A549 (cell line): Measurements from ENCODE around the gene LIMS1.
"Not testable (repeated sequence)": the region's sequence is repeated elsewhere in the genome, so short reads cannot be mapped to it uniquely, and the experiment has no call there.

Experiments used
- CEBPB ChIP-seq, 2 experiments: fragments of >200 bp in 1 of 2; sonication (Bioruptor Twin) in 1 of 2; formaldehyde crosslinking in 1 of 2; IDR thresholded peaks; 2 replicates each; pipeline ENCODE4 v1.6.1; 2012 to 2016
- CHD2 ChIP-seq: fragments of 150-350 bp; IDR thresholded peaks from 2 replicates; pipeline ENCODE4 v1.6.1; 2014; ENCODE audit warnings: low read length; ENCODE audit not compliant: partially characterized antibody
- EP300 ChIP-seq, 2 experiments: fragments of >200 bp; sonication (Bioruptor Twin); formaldehyde crosslinking; IDR thresholded peaks; 2 replicates in 1 of 2; 3 replicates in 1 of 2; pipeline ENCODE4 v1.6.1; 2016 to 2017
- FOSB ChIP-seq: fragments of 250-450 bp; sonication (Bioruptor Pico); IDR thresholded peaks from 2 replicates; pipeline ENCODE4 v1.5.0; 2020; ENCODE audit warnings: mild to moderate bottlenecking, moderate library complexity
- HDAC2 ChIP-seq: fragments of 200-600 bp; sonication (generic); IDR thresholded peaks from 2 replicates; pipeline ENCODE4 v1.6.1; 2016
- JUN ChIP-seq, 2 experiments: fragments of >200 bp; sonication (Bioruptor Twin); formaldehyde crosslinking; IDR thresholded peaks; 2 replicates in 1 of 2; 3 replicates in 1 of 2; pipeline ENCODE4 v1.6.1; 2016 to 2017
- NPAS2 ChIP-seq: fragments of 250-450 bp; sonication (Bioruptor Pico); IDR thresholded peaks from 2 replicates; pipeline ENCODE4 v1.8.0; 2022; ENCODE audit warnings: mild to moderate bottlenecking, moderate library complexity, borderline replicate concordance
- POLR2A ChIP-seq: IDR thresholded peaks from 2 replicates; pipeline ENCODE4 v1.6.1; 2012; ENCODE audit warnings: mild to moderate bottlenecking, low read length
- POLR2AphosphoS2 ChIP-seq: conservative IDR thresholded peaks from 2 replicates; pipeline ENCODE4 v1.6.1; 2012; ENCODE audit warnings: low read length, improper control_type of control experiment, inconsistent platforms
- RNF2 ChIP-seq: fragments of 200-600 bp; sonication (generic); IDR thresholded peaks from 2 replicates; pipeline ENCODE4 v1.6.1; 2016; ENCODE audit warnings: low read depth, mild to moderate bottlenecking, antibody characterized with exemption, moderate library complexity, borderline replicate concordance
- TFCP2L1 ChIP-seq: fragments of 250-450 bp; sonication (Bioruptor Pico); IDR thresholded peaks from 2 replicates; pipeline ENCODE4 v1.5.0; 2021; ENCODE audit warnings: mild to moderate bottlenecking
- USF2 ChIP-seq: fragments of 450-650 bp; IDR thresholded peaks from 2 replicates; pipeline ENCODE4 v1.6.1; 2014; ENCODE audit warnings: antibody characterized with exemption
- TF ChIP-seq, protein P1 (sequence below): fragments of >200 bp; sonication (Bioruptor Twin); formaldehyde crosslinking; IDR thresholded peaks from 3 replicates; pipeline ENCODE4 v1.5.1; 2016
- TF ChIP-seq, protein P2 (sequence below): fragments of 150-350 bp; IDR thresholded peaks from 2 replicates; pipeline ENCODE4 v1.6.1; 2014; ENCODE audit warnings: low read depth, mild to moderate bottlenecking, low read length

- TF ChIP-seq CEBPB (IDR thresholded peaks at IDR 0.05); CHD2; POLR2A; NPAS2 (CRISPR knock-in tag); USF2; EP300 (IDR thresholded peaks at IDR 0.05); FOSB (CRISPR knock-in tag); RNF2; HDAC2; TFCP2L1 (CRISPR knock-in tag); POLR2AphosphoS2; JUN (IDR thresholded peaks at IDR 0.05): not testable (repeated sequence)
- TF ChIP-seq, protein P1, sequence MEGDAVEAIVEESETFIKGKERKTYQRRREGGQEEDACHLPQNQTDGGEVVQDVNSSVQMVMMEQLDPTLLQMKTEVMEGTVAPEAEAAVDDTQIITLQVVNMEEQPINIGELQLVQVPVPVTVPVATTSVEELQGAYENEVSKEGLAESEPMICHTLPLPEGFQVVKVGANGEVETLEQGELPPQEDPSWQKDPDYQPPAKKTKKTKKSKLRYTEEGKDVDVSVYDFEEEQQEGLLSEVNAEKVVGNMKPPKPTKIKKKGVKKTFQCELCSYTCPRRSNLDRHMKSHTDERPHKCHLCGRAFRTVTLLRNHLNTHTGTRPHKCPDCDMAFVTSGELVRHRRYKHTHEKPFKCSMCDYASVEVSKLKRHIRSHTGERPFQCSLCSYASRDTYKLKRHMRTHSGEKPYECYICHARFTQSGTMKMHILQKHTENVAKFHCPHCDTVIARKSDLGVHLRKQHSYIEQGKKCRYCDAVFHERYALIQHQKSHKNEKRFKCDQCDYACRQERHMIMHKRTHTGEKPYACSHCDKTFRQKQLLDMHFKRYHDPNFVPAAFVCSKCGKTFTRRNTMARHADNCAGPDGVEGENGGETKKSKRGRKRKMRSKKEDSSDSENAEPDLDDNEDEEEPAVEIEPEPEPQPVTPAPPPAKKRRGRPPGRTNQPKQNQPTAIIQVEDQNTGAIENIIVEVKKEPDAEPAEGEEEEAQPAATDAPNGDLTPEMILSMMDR: not testable (repeated sequence)
- TF ChIP-seq, protein P2, sequence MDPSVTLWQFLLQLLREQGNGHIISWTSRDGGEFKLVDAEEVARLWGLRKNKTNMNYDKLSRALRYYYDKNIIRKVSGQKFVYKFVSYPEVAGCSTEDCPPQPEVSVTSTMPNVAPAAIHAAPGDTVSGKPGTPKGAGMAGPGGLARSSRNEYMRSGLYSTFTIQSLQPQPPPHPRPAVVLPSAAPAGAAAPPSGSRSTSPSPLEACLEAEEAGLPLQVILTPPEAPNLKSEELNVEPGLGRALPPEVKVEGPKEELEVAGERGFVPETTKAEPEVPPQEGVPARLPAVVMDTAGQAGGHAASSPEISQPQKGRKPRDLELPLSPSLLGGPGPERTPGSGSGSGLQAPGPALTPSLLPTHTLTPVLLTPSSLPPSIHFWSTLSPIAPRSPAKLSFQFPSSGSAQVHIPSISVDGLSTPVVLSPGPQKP: not testable (repeated sequence)
Observed at GRCh38 chr2:108601199-108601598, 66.9 kb downstream of the LIMS1 start.
